A172 (cell line): ENCODE results near the gene HCFC1R1. TPM values are rescaled to one million over a fixed set of nuclear protein-coding genes. Genes with fewer than 3 reads are reported as not detected.

Source experiments
- DNase-seq: peaks from one replicate; pipeline ENCODE4 v3.0.0-alpha.2; 2015; ENCODE audit warnings: low spot score
- total RNA-seq: library from RNA; depleted of rRNA; stranded (reverse); fragments of >200 nt; shearing (Covaris generic); gene quantifications from 2 replicates; pipeline ENCODE4 v1.2.3, GENCODE V29; 2014

Gene HCFC1R1
- total RNA-seq, 1 experiment from 2014 or later: 71.1 TPM

- DNase-seq: no peak
Observed at GRCh38 chr16:3001316-3001715, 22.4 kb downstream of the HCFC1R1 start.

- no peak for DNase-seq
Observed at GRCh38 chr16:3000540-3000939, 23.2 kb downstream of the HCFC1R1 start.

DNA sequence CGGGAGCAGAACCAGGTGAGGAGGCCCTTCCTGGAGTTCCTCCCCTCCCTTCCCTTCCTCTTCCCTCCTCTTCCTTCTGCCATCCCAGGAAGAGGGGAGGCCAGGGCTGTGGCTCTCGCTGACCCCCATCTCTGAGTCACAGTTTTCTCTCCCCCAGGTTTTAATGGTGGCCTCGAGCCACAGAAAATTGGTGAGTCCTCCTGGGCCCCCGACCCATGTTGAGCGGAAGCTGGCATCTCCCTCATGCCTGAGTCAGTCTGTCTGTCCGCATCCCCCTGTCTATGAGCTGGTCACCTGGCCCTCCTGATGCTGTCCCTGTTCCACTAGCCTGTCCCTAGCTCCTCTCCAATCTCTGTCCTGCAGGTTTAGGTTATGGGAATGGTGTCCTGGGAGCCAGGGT lies 23.8 kb downstream of the HCFC1R1 start:
- DNase-seq: no peak

DNA sequence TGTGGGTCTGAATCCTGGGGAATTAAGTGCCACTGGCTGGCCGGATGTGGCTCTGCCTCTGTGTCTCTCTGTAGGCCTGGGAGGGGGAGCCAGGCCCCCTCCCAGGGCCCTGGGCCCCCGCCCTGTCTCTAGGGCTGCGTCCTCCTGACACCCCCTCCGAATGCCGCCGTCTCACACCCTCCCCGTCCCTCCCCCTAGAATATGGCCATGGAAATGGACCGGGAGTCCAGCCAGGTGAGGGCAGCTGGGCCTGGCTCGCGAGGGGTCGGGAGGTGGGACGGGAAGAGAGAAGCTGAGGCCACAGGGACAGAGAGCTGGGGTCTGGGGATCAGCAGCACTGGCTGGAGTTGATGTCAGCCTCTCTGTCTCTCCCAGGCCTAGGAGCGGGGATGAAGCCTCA lies 27.4 kb downstream of the HCFC1R1 start:
- DNase-seq: no peak

DNA sequence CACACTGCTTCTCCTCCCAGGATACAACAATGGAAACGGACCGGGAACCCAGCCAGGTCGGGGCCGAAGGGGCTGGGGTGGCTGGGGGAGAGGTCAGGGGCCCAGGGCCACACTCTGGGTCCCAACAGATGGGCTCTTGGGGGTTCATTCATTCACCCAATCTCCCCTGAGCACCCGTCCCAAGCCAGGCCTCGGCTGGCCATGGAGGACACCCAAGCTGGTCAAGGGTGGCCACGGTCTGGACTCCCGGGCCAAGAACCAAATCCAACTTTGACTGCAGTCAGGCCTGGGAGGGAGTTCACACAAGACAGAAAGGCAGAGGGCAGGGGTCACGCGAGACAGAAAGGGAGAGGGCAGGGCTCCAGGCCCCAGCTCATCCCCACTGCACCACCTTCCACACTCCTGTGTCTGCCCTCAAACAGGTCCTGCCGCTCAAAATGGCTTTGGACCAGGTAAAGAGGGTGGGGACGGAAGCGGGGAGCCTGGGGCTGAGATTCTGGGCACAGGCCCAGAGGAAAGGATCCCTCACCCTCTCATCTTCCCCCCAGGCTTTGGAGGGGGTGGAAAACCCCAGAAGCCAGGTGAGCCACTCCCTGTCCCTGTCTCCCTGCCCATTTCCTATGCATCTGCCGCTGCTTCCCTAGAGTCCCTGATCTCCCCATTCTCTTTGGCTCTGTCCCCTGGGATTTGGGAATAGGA lies 31.2 kb downstream of the HCFC1R1 start:
- no peak for DNase-seq

DNA sequence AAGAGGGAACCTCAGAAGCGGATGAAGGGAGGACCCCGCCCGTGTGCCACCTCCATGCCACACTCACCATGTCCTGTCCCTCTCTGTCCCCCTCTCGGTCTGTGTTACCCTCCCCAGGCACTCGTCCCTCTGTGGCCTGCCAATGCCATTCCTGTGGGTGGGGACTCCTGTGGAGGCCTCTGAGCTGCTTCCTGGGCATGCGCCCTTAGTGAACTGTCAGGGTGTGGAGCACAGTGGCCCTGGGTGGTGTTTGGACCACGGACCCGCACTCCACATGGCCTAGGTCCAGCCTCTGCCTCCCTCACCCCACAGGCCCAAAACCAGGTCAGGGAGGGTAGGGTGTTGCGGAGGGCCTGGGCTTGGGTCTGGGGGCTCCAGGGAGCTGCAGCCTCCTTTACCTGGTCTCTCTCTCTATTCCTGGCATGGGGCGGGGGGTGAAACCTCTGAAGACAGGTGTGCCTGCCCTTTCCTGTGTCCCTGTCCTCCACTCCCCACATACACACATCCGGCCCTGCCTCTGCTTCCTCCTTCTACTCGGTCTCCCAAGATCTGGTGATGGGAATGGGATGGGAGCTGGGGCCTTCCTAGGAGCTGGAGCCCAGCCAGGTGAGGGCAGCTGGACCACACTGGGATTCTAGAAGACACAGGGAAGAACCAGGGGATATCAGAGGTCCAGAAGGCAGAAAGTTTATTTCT lies 32.0 kb downstream of the HCFC1R1 start:
- DNase-seq: no peak

DNA sequence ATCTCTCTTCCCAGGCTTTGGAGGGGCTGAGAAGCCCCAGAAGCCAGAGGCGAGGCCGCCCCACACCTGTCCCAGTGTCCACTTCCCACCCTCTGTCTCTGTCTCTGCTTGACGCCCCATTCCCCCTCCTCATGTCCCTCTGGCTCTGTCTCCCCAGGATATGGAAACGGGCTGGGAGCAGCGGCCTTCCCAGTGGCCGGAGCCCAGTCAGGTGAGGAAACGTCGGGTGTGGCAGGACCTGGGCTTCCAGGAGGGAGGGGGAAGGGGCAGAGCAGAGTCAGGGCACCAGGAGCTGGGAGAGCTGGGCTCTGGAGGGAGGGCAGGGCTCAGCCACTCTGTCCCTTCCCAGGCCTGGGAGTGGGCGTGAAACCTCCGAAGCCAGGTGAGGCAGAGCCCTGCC lies 32.9 kb downstream of the HCFC1R1 start:
- DNase-seq: no peak

- DNase-seq: no peak
Observed at GRCh38 chr16:2988590-2989099, 35.1 kb downstream of the HCFC1R1 start.

- no peak for DNase-seq
Observed at GRCh38 chr16:2987833-2988232, 35.9 kb downstream of the HCFC1R1 start.

GRCh38 chr16:2987286-2987685 lies 36.5 kb downstream of the HCFC1R1 start:
- no peak for DNase-seq

DNA sequence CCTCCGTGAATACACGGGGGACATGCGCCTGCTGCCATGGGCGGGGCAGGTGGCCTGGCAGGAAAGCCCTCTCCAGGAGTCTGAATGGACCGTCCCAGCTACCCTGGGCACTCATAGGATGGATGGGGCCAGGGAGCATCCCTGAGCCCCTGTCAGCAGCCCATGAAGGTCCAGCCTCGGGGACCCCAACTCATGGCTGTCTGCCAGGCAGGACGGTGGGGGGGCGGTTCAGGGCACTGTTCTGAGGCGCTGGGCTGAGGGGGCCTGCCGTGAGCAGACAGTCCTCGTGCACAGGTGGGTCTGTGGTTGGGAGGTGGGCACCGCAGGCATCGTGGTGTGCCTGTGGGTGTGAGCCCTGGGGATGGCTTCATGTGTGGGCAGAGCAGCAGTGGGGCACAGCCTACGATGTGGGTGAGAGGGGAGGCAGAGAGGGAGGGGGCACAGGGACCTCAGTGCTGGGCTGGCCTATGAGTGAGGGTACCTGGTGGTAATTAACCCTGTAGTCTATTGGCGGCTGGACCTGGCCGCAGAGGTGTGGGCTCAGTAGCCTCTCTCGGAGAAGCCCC lies 37.0 kb downstream of the HCFC1R1 start:
- no peak for DNase-seq

DNA sequence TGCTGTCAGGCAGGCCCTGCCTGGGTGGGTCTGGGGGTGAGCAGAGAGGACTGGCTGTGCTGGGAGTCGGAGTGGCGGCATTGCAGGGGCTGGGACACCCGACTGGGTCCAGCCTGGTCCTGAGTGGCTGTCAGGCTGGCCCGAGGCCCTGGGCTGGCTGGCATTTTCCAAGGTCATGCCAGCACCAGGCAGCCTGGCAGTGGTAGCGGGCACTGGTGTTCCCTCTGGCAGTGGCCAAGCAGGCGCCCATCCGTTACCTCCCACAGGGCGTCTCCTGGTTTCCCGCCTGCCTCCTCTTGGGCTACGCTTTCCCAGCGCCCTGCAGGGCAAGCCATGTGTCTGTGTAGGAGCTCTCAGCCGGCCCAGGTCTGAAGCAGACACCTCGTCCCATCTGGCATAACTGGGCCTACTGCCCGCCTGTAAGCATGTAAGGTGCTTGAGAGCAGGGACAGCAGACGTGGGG lies 37.8 kb downstream of the HCFC1R1 start:
- DNase-seq: no peak

DNA sequence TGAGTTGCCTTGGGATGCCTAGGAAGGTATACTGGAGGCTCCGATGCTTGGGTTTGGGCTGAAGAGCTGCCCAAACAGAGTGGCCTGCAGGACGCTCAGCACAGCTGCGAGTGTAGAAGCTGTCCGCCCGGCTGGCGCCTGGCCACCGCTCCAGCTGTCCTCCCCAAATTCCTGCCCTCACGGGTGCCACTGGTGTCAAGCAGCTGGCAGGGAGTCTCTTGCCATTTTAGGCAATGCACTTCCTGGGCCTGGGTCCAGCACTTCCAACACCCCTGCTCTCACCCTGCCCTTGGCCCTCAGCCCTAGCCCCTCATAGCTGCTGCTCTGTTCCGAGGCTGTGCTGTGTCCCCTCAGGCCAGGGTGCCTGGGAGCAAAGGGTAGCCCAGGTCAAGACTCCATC lies 38.3 kb downstream of the HCFC1R1 start:
- DNase-seq: no peak

GRCh38 chr16:2983706-2984136 lies 40.0 kb downstream of the HCFC1R1 start:
- DNase-seq: peak; percentile 79

GRCh38 chr16:2982402-2982801 lies 41.3 kb downstream of the HCFC1R1 start:
- DNase-seq: no peak

DNA sequence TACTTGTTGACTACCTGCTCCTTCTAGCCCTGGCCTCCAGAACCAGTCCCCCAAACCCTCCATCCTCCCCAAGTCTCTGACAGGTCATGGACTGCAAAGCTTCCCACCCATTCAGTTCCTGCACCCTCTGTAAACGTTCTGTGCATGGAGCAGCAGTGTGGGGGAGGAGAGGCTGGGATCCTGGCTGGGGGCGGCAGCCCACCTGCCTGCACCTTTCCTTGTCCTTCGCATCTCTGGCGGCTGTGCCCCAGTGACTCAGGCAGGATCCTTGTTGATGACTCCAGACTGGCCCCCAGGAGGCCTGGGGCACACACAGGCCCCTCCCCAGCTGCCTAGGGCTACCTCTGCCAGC lies 41.9 kb downstream of the HCFC1R1 start:
- no peak for DNase-seq

DNA sequence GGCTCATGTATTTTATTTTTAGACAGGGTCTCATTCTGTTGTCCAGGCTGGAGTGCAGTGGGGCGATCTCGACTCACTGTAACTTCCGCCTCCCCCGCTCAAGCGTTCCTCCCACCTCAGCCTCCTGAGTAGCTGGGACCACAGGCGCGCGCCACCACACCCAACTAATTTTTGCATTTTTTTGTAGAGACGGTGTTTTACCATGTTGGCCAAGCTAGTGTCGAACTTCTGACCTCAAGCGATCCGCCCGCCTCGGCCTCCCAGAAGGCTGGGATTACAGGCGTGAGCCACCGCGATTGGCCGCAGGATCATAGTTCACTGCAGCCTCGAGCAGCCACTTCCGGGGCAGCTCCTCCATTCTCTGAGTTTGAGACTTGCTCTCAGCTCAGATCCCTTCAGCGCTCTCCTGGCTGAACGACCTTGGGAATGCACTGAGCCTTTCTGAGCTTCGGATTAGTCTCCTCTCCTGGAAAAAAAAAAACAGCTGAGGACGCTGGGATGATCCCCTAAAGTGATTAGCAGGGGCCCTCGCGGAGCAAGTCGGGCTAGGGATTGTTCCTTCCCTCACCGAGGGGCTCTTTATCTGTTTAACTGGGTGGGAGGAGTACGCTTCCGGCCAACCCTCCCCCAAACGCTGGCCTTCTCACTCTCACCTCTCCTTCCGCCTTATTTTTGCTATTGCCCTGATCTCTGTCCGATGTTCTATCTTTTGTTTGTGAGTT lies 42.4 kb downstream of the HCFC1R1 start:
- DNase-seq: no peak

DNA sequence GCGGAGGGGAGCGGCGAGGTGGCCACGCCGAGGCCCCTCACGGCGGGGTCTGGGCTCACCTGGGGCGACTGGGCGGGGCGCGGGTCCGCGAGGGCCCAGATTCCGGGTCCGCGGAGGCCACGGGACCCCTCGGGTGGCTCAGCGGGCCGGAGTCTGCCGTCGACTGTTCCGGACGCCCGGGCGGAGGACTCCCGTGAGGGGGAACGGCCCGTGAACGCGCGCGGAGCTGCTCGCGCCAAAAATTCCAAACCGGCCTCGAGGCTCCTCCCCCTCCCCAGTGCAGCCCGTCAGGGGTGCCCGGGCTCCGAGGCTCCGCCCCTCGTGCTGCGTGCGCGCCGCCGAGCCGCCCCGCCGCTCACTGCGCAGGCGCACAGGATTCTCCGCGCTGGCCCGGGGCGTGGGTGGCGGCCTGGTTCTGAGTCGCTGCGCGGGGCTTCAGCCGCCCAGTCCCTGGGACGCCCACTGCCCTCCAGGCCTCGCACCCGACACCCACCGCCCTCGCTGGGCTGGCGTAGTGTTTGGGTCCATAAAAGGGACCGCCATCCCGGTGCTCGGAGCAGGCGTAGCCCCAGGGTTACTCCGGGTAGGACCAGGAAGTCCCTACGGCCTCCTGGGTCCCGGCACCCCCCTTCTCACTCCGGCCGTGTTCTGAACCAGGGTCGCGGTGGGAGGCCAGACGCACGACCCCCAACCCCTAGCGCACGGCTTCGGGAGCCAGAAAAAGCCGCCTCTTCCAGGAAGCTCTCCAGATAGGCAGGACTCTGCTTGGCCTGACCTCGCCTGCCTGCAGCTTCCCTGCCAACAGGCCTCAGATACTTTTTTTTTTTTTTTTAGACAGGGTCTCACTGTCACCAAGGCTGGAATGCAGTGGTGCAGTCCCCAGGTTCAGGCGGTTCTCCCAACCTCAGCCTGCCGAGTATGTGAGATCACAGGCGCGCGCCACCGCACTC lies 43.2 kb downstream of the HCFC1R1 start, which contains the start of gene PKMYT1:
TSS of gene PKMYT1 (minus strand) at position 220 of the 950 bp plus-strand sequence. CDS start 789 bp downstream, outside the sequence.
- peak; percentile 79 for DNase-seq

DNA sequence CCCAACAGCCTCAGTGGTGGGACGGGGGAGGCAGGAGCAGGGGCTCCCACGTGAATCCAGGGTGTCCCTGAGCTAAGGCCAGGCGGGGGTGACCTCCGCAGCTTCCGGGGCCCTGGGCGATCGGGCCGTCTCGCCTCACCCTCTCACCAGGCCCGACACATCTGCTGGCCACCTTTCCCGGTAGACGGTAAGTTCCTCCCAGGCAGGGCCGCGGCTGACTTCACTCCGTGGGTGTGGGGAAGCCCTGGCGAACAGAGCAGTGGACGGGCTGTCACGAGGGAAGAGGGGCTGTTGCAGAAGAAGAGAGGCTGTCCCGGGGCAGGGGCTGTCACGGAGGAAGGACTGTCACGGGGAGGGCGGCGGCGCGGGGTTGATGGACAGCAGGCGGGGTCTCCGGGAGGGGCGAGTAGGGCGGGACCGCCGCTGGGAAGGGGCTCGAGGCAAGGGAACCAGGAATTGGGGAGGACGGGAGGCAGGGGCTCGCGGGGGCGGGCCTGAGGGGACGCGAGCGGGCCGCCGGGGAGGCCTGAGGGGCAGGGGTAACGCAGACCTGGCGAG lies 44.0 kb downstream of the HCFC1R1 start:
- DNase-seq: no peak

DNA sequence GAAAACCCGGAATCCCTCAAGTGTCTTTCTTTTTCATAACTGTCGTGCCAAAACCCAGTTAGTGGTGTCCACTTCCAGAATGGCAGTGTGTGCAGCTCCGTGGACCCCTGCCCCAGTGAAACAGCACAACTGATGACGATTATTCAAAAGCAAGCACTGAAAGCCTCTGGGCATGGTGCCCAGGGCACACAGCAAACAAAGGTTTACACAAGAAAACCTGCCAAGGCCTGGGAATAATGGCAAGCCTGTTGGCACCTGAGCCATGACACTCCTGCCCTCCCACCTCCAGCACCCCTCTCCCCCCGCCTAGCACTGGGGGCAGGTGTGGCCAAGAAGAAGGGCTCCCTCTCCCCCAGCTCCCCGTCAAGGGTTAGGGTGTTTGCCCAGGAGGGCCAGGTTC lies 46.3 kb downstream of the HCFC1R1 start:
- no peak for DNase-seq

GRCh38 chr16:2976673-2977072 lies 47.1 kb downstream of the HCFC1R1 start:
- DNase-seq: no peak
